GM21723 (cell line): ENCODE results near the gene ASTN2.
"Not testable (repeated sequence)": the region's sequence is repeated elsewhere in the genome, so short reads cannot be mapped to it uniquely, and the experiment has no call there.

Experiments used
- ATAC-seq: cut with Tn5 transposase; IDR thresholded peaks from one replicate; pipeline ENCODE4 v1.9.1; 2021; ENCODE audit warnings: mild to moderate bottlenecking, moderate library complexity; ENCODE audit not compliant: unreplicated experiment

The ASTN2 gene

GRCh38 chr9:117083559-117083958, 331.3 kb downstream of the ASTN2 start:
- ATAC-seq: no peak

- no peak for ATAC-seq
These were observed 333.1 kb downstream of the ASTN2 start for GRCh38 chr9:117081641-117082317.

DNA sequence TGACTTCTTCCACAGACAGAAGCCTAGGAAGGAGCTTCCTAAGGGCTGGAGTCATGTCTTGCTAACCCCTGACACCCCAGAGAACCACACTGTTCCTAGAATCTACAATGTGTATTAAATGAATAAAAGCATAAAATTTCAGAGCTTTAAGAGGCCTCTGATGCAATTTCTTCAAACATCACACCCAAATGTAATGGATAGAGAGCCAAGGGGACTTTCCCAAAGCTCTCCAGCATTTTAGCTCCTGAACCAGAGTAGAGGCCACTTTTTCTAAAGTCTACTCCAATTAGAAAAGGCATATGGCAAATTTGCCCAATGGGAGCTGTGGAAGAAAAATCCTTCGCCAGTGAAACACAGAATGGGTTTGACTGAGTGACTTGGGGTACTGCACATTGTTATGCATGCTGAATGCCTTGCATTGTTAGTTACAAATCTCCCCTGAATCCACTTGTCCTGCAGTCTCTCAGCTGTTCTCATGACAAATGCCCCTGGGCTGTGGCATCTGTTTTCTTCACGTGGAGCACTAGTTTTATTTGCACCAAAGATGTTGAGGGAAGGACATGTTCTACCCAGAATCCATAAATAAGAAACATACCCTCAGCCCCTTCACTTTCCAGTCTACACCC, 334.0 kb downstream of the ASTN2 start:
- ATAC-seq: no peak

- no peak for ATAC-seq
These were observed 338.1 kb downstream of the ASTN2 start for GRCh38 chr9:117076571-117077290.

GRCh38 chr9:117075636-117076035, 339.2 kb downstream of the ASTN2 start:
- no peak for ATAC-seq

- ATAC-seq: no peak
These were observed 339.9 kb downstream of the ASTN2 start for GRCh38 chr9:117074784-117075520.

GRCh38 chr9:117074342-117074662, 340.6 kb downstream of the ASTN2 start:
- no peak for ATAC-seq

GRCh38 chr9:117073539-117074341, 341.1 kb downstream of the ASTN2 start:
- ATAC-seq: no peak

- ATAC-seq: no peak
These were observed 341.8 kb downstream of the ASTN2 start for GRCh38 chr9:117073071-117073470.

DNA sequence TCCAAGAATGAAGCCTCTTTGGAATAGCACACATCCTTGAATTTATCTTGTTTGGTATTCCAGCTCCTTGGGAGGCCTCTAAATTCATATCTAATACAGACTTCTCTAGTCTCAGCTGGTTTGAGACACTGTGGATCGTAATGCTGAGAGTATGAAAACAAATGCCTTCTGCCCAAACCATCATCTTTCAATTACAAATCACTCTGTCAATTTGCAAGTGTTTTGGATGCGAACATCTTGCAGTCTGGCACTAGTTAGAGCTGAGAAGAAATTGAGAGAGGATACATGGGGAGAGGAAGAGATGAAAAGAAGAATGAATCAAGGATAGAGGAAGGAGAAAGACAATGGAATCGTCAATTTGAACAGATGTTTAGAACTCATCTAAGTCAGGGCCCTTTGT, 342.6 kb downstream of the ASTN2 start:
- ATAC-seq: no peak

- not testable (repeated sequence) for ATAC-seq
These were observed 343.1 kb downstream of the ASTN2 start for GRCh38 chr9:117071673-117072207.

GRCh38 chr9:117063721-117064471, 351.0 kb downstream of the ASTN2 start:
- no peak for ATAC-seq

- ATAC-seq: no peak
These were observed 353.9 kb downstream of the ASTN2 start for GRCh38 chr9:117060963-117061362.

- ATAC-seq: no peak
These were observed 364.9 kb downstream of the ASTN2 start for GRCh38 chr9:117050007-117050406.

- ATAC-seq: peak; percentile 57
These were observed 368.1 kb downstream of the ASTN2 start for GRCh38 chr9:117046666-117047327.

- ATAC-seq: no peak
These were observed 370.6 kb downstream of the ASTN2 start for GRCh38 chr9:117044241-117044640.

- no peak for ATAC-seq
These were observed 371.7 kb downstream of the ASTN2 start for GRCh38 chr9:117043159-117043558.

DNA sequence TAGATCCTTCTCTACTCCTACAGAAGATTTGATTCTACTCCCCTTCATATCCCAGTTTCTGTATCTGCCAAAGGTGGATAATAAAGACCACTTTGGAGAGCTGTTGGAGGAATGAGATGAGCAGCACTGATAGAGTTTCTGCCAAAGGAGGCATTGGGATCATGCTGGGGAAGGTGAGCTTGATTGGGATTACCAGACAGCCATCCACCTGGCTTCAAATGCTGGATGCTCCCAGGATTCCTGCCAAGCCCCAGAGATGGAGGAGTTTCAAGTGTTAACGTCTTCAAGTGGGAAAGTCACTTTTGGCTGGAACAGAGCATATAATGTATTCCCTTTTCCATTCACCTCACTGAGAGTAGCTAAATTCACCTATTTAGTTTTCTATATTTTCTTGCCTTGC, 379.3 kb downstream of the ASTN2 start:
- ATAC-seq: no peak

DNA sequence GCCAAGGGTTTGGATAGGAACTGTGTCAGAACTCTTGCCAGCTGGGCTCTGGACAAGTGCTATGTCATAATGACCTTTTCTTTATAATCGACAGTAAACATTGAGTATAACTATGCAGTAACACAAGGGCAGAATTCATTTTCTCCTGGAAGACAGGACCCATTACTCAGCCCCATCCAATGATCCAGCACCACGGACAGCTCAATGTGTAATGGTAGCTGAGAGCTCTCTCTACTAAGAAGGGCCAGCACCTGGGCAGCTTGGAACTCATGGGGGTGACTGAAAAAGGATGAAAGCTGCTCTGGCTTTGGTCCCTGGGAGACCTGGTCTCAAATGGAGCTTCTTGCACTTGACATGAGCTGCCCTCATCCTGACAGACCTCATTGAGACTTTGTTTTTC, 380.0 kb downstream of the ASTN2 start:
- ATAC-seq: no peak
